Endothelial cell of umbilical vein (primary cell): ENCODE measurements around the gene APBA2. TPM values are rescaled to one million over a fixed set of nuclear protein-coding genes. Genes with fewer than 3 reads are reported as not detected.

ENCODE experiments used
- BruUV-seq: library from RNA; stranded (reverse); fragments of 400-500 nt; replicated peaks from 2 replicates; lab custom pipeline; 2021; lab: Mats Ljungman, UMichigan
- CTCF ChIA-PET: fragments of 300-600, 350-600 bp; sonication (Branson Sonifier 250); formaldehyde crosslinking; loops from one replicate; lab custom pipeline; 2021; ENCODE audit warnings: antibody characterized with exemption, inconsistent platforms; lab: Charles Lee
- POLR2A ChIA-PET: fragments of 300-600, 350-600 bp; sonication (Branson Sonifier 250); formaldehyde crosslinking; loops from one replicate; lab custom pipeline; 2021; ENCODE audit warnings: antibody characterized with exemption, inconsistent platforms; lab: Charles Lee
- DNase-seq: peaks from one replicate; pipeline ENCODE4 v3.0.0-alpha.2; 2011; ENCODE audit warnings: low read depth, low spot score
- FAIRE-seq: peaks from 2 replicates; lab custom pipeline; 2011; peaks lifted over from hg19 to GRCh38; lab: Jason Lieb, UNC
- H2AFZ ChIP-seq: 2 replicates; pipeline ENCODE4 v1.6.0; 2012; ENCODE audit warnings: low read depth, low read length, control low read depth, inconsistent platforms
- H3K27ac ChIP-seq: 2 replicates; pipeline ENCODE4 v1.5.1; 2011; ENCODE audit warnings: low read depth, mild to moderate bottlenecking, control low read depth, low read length, moderate library complexity; ENCODE audit not compliant: insufficient read depth
- H3K27me3 ChIP-seq, 2 experiments: 2 replicates each; pipeline versions ENCODE4 v1.6.0 to v1.6.1; 2011; ENCODE audit warnings: low read length in 2 of 2, mixed read lengths in 1 of 2; ENCODE audit not compliant: control insufficient read depth in 2 of 2, insufficient read depth in 2 of 2
- H3K36me3 ChIP-seq, 2 experiments: 2 replicates in 1 of 2; 3 replicates in 1 of 2; pipeline ENCODE4 v1.5.1; 2011; ENCODE audit warnings: low read length in 2 of 2, mild to moderate bottlenecking in 1 of 2, moderate library complexity in 1 of 2; ENCODE audit not compliant: control insufficient read depth in 2 of 2, insufficient read depth in 2 of 2; ENCODE audit errors: extremely low read depth in 1 of 2
- H3K4me1 ChIP-seq: 3 replicates; pipeline ENCODE4 v1.5.1; 2011; ENCODE audit warnings: mild to moderate bottlenecking, low read length; ENCODE audit not compliant: control insufficient read depth, insufficient read depth; ENCODE audit errors: extremely low read depth
- H3K4me2 ChIP-seq: 2 replicates; pipeline ENCODE4 v1.6.1; 2011; ENCODE audit warnings: low read length, control low read depth, mixed read lengths; ENCODE audit not compliant: insufficient read depth
- H3K4me3 ChIP-seq, 3 experiments: fragments of 200-600 bp in 1 of 3; sonication (generic), shearing (Covaris generic) in 1 of 3; replicated peaks in 1 of 3; 2 replicates each; pipeline ENCODE4 v1.5.1; 2011 to 2016; ENCODE audit warnings: control low read depth in 3 of 3, low read length in 3 of 3, mild to moderate bottlenecking in 2 of 3, inconsistent platforms in 1 of 3, low read depth in 1 of 3, moderate library complexity in 1 of 3; ENCODE audit not compliant: insufficient read depth in 1 of 3
- H3K79me2 ChIP-seq: 2 replicates; pipeline ENCODE4 v1.6.0; 2012; ENCODE audit warnings: low read length, inconsistent platforms; ENCODE audit not compliant: control insufficient read depth, insufficient read depth
- H3K9ac ChIP-seq: replicated peaks from 2 replicates; pipeline ENCODE3; 2011; ENCODE audit warnings: low read length, control low read depth; ENCODE audit not compliant: insufficient read depth; ENCODE audit errors: extremely low read depth
- H3K9me1 ChIP-seq: replicated peaks from 3 replicates; pipeline ENCODE4 v1.6.0; 2011; ENCODE audit warnings: mild to moderate bottlenecking, low read length; ENCODE audit not compliant: control insufficient read depth, insufficient read depth; ENCODE audit errors: extremely low read depth
- H3K9me3 ChIP-seq: replicated peaks from 2 replicates; pipeline ENCODE4 v1.5.1; 2012; ENCODE audit warnings: low read length, inconsistent platforms; ENCODE audit not compliant: control insufficient read depth, insufficient read depth
- H4K20me1 ChIP-seq: replicated peaks from 2 replicates; pipeline ENCODE3; 2011; ENCODE audit warnings: mild to moderate bottlenecking, low read length; ENCODE audit not compliant: control insufficient read depth, insufficient read depth; ENCODE audit errors: extremely low read depth
- EZH2 ChIP-seq: IDR thresholded peaks from 2 replicates; pipeline ENCODE4 v1.6.1; 2012; ENCODE audit warnings: borderline replicate concordance, low read depth, mild to moderate bottlenecking, moderate library complexity, low read length, inconsistent platforms; ENCODE audit not compliant: severe bottlenecking
- FOS ChIP-seq: IDR thresholded peaks from 2 replicates; pipeline ENCODE4 v1.6.1; 2011; ENCODE audit warnings: mild to moderate bottlenecking, low read length, moderate library complexity, borderline replicate concordance; ENCODE audit not compliant: insufficient read depth
- GATA2 ChIP-seq: IDR thresholded peaks from 2 replicates; pipeline ENCODE4 v1.7.0; 2011; ENCODE audit warnings: low read depth, mild to moderate bottlenecking, moderate library complexity, mixed read lengths, low read length; ENCODE audit not compliant: insufficient read length, insufficient read depth
- JUN ChIP-seq: IDR thresholded peaks from 2 replicates; pipeline ENCODE4 v1.6.1; 2011; ENCODE audit warnings: borderline replicate concordance, low read depth; ENCODE audit not compliant: insufficient read length, insufficient read depth
- MAX ChIP-seq: IDR thresholded peaks from 2 replicates; pipeline ENCODE4 v1.6.1; 2011; ENCODE audit not compliant: insufficient read depth, insufficient read length
- MYC ChIP-seq: IDR thresholded peaks from one replicate; pipeline ENCODE4 v1.6.1; 2011; ENCODE audit warnings: mild to moderate bottlenecking, low read depth, low read length
- POLR2A ChIP-seq: IDR thresholded peaks from 2 replicates; pipeline ENCODE4 v1.6.1; 2012; ENCODE audit warnings: low read depth, mild to moderate bottlenecking, control low read depth, low read length
- POLR2AphosphoS5 ChIP-seq: IDR thresholded peaks from 2 replicates; pipeline ENCODE4 v1.6.1; 2012; ENCODE audit warnings: low read depth, mild to moderate bottlenecking, control low read depth, low read length, moderate library complexity; ENCODE audit not compliant: insufficient read depth
- dilution Hi-C: fragments of 300-500 bp; cut with MboI; formaldehyde crosslinking; loops from one replicate; pipeline ENCODE4 v1.15.0; 2019; ENCODE audit warnings: low sequenced_read_pairs; ENCODE audit not compliant: extremely low pct_ligation_motif_present
- intact Hi-C: fragments of 100-400 bp; cut with micrococcal nuclease; formaldehyde crosslinking; loops from one replicate; pipeline ENCODE4 v1.10.0; 2022
- polyA plus RNA-seq, 4 experiments: library from polyadenylated mRNA; depleted of rRNA in 3 of 4; stranded (reverse) in 3 of 4; unstranded in 1 of 4; fragments of >200 nt; gene quantifications; 2 replicates each; pipeline versions ENCODE4 v1.2.1 to v1.2.3, GENCODE V29; 2011 to 2012; ENCODE audit warnings: missing spikeins in 1 of 4
- total RNA-seq: library from RNA; stranded (reverse); gene quantifications from 2 replicates; pipeline ENCODE4 v1.2.3, GENCODE V29; 2021
- TF ChIP-seq, protein P1 (sequence below), 2 donors: IDR thresholded peaks; 1 replicate in 1 of 2; 2 replicates in 1 of 2; pipeline ENCODE4 v1.5.1; 2011; ENCODE audit warnings: low read length in 2 of 2, mild to moderate bottlenecking in 2 of 2, moderate library complexity in 2 of 2, control low read depth in 1 of 2, inconsistent platforms in 1 of 2, low read depth in 1 of 2; ENCODE audit not compliant: insufficient read depth in 1 of 2; ENCODE audit errors: extremely low read depth in 1 of 2

Gene APBA2
- total and polyA plus RNA-seq, 2 donors (not counting 3 experiments of a cell fraction or from before 2014, with no cell fraction given), result 5.7 to 11.1 TPM

DNA sequence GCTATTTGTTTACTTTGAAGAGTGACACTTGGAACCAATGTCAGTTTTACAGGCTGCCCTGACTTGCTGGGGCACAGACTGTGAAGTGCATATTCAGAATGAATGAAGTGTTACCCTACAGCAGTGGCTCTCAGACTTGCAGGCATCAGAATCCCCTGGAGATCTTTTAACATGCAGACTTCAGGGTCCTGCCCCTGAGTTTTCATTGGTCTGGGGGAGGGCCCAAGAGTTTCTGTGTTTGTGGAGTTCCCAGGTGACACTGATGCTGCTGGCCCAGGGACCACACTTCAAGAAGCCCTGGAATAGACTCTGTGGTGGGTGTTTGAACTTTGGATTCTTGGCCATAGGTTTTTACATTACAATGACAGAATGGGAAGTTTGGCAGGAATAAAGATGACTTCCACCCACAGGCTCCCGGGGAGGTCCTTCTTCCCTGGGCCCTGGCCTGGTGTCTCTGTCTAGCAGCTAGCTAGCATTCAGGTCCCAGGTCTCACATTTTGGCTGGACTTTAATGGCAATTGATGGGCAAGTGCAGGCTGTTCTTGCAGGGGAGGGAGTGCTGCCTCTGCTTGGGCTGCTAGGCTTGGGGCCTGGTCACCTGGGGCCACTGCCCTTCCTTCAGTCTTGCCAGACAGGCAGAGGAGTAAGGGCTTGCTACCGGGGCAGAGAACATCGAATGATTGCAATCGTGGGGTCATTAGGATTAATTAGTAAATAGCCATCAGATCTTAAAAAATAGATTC is 149.0 kb downstream of the APBA2 start:
- BruUV-seq, result no TSS peak
- TF ChIP-seq POLR2AphosphoS5, result no peak
- no peak for TF ChIP-seq FOS
- TF ChIP-seq, protein P1, sequence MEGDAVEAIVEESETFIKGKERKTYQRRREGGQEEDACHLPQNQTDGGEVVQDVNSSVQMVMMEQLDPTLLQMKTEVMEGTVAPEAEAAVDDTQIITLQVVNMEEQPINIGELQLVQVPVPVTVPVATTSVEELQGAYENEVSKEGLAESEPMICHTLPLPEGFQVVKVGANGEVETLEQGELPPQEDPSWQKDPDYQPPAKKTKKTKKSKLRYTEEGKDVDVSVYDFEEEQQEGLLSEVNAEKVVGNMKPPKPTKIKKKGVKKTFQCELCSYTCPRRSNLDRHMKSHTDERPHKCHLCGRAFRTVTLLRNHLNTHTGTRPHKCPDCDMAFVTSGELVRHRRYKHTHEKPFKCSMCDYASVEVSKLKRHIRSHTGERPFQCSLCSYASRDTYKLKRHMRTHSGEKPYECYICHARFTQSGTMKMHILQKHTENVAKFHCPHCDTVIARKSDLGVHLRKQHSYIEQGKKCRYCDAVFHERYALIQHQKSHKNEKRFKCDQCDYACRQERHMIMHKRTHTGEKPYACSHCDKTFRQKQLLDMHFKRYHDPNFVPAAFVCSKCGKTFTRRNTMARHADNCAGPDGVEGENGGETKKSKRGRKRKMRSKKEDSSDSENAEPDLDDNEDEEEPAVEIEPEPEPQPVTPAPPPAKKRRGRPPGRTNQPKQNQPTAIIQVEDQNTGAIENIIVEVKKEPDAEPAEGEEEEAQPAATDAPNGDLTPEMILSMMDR (IDR thresholded peaks at IDR 0.05; ENCODE audit: extremely low read depth in 1 of 2, insufficient read depth in 1 of 2, low read depth in 1 of 2, low read length in 2 of 2), result no peak
- no peak for TF ChIP-seq EZH2
- TF ChIP-seq MYC, result no peak
- TF ChIP-seq MAX, result no peak
- no peak for TF ChIP-seq JUN
- TF ChIP-seq POLR2A, result no peak
- TF ChIP-seq GATA2, result no peak
- no peak overlapping the region for H2AFZ ChIP-seq
- H3K27ac ChIP-seq, result no peak overlapping the region
- no peaks in the 10 kb centered on the region for H4K20me1 ChIP-seq
- H3K4me1 ChIP-seq, result no peaks in the 10 kb centered on the region
- ChIA-PET CTCF (no interaction called here), POLR2A (no interaction called here)
- FAIRE-seq (no peak), DNase-seq (no peak)
- intact Hi-C loops (no loop called here), dilution Hi-C loops (no loop called here)
- H3K36me3 ChIP-seq, result no peaks in the 10 kb centered on the region
- no peaks in the 10 kb centered on the region for H3K9me3 ChIP-seq
- no peaks in the 10 kb centered on the region for H3K9me1 ChIP-seq
- H3K4me2 ChIP-seq, result no peak overlapping the region
- no peak overlapping the region for H3K4me3 ChIP-seq
- H3K27me3 ChIP-seq, result no peaks in the 10 kb centered on the region
- H3K9ac ChIP-seq, result no peak overlapping the region
- no peaks in the 10 kb centered on the region for H3K79me2 ChIP-seq
